Activated CD8-positive, alpha-beta memory T cell treated with anti-CD3 and anti-CD28 coated beads, Interleukin-2, amount 50 U/mL, for 24 hours (primary cell): ENCODE results near the gene ATP6V1F.
"Not testable (repeated sequence)": the region's sequence is repeated elsewhere in the genome, so short reads cannot be mapped to it uniquely, and the experiment has no call there.

Source experiments
- DNase-seq: peaks from one replicate; pipeline ENCODE4 v3.0.0-alpha.2; 2020; ENCODE audit errors: extremely low read depth

The ATP6V1F gene

DNA sequence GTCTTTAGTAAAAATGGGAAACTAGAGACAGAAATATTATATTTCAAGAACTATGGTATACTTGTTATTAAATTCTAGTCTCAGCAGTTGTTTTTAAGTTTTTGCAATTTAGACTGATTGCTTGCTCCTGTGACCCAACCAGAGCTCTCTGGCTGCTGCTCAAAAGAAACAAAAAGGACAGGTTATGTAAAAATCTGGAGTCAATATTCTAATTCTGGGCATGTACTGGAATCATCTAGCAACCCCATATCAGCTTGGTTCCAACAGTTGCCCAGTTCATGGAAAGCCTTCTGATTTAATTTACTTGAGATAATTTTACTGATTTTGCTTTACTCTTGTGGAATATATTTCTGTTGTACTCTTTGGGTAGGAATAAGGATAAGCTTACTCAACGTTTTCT lies 37.6 kb downstream of the ATP6V1F start:
- DNase-seq = no peak

DNA sequence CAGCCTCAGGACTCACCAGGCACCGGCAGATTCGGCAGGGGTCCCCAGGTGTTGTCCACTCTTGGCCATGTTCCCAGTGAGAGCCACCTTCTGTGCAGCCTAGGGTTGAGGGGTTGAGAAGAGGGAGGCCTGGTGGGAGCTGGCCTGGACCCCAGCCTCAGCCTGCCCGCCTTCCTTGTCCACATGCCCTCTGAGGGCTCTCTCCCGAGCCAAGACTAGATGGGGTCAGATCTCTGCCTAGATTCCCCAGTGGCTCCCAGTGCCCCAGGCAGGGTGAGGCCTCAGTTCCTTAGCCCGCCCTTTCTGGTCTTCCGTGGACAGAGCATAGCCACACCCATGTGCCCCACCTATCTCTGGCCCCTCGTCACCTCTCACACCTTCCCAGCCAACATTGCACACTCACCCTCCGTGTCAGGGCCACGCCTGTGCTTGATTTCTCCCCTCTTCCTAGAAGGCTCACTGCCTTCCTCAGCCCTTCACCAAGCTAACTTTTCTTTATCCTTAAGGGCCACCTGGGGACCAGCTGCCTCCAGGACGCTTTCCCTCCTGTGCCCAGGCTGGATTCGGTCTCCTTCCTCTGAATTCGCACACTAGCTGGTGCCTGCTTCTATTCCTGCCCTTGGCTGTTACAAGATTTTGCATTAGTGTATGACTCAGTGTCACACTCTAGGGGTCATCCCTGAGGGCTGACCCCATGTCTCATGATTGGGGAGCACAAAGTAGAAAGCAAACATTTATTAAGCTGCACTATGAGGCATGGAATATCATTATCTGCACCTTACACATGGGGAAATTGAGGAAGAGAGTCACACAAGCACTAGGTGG lies 40.3 kb downstream of the ATP6V1F start:
- no peak for DNase-seq

DNA sequence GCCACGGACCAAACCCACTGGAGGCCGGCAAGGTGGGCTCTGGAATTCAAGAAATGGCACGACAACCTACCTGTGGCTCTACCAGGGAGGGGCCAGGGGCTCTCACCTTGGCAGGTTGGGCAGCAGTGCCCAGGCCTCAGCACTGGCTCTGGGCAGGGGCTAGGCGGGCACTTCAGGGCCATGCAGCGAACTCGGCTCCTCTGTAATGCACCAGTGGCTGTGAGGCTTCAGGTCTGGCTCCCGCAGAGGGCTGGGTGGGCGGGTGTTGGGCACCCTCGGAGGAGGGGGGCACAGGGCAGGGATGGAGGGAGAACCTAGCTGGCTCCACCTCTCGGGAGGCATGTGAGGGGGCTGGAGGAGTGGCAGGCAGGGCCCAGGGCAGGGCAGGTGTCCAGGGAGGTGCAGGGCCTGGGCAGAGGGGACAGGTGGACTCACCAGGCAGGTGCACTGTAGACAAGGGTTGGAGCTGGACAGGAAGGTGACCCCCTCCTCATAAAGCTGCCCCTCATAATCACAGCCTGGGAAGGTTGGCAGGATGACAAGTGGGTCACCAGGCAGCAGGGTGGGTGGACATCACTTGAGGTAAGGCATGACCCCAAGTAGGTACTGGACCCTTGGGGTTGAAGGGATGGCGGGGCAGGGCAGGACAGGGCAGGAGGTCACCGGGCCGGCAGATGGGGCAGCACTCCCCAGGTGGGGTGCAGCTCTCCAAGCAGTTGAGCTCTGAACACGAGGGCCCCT lies 41.1 kb downstream of the ATP6V1F start:
- no peak for DNase-seq

DNA sequence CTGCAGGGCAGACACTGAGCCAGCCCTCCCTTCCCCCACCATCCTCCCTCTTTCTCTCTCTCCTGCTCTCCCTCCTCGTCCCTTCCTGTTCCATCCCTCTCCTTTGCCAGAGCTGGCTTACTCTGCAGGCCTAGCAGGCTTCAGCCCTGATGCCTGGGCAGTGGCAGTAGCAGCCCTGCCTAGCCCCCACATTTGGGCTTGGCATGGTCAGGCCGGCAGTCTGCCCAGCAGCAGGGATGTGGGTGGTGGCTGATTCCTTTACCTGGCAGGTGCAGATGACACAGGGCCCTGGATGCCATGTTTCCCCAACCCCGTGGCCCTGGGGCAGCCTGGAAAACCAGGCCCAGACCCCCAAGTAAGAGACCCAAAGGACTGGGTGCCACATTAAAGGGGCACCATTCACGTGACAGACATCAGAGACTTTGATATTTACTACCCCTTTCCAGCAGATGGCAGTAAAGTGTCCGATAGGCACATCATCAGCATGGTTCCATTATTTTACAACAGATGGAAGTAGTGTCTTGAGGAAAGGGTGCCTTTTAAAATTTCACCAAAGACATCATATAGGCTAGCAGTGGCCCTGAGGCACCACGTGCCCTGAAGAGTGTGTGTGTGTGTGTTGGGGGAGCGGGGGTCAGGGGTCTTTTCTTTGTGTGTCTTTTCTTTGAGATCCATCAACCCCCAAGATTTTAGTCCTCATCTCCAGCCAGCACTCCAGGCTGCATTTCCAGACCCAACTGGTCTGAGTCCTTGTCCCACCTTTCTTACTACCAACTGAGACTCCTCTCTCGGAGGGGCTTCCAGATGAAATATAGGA lies 41.9 kb downstream of the ATP6V1F start:
- no peak for DNase-seq

DNA sequence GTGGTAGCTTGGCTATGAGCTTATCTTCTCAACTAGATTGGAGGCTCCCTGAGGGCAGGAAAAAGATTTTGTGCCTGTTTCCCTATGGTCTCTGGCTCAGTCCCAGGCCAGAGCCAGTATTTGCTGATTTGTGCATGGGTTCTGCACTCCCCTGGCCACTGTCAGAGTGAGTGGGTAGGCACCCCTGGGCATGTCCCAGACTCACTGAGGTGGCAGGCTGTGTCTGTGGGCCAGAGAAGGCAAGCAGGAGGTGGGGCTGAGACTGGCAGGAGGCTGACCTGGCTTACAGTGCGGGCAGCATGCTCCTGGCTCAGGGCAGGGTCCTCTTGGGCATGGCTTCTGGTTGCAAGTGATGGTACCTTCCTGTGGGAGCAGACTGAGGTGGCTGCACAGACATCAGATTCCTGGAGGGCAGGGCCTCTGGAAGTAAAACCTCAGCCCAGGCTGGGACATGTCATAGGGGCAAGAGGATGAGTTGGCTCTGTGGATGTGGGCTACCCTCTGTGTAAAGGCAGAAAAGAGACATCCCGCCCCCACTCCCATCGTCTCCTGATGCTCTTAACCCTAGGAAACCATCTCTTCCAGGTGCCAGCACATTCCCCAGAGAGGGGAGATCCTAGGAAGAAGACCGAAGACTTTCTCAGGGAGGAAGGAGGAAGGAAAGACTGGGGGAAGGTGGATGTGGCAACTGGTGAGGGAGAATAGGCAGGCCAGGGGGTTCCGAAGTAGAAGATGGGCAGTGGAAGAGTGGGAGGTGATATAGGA lies 43.5 kb downstream of the ATP6V1F start:
- DNase-seq = no peak

DNA sequence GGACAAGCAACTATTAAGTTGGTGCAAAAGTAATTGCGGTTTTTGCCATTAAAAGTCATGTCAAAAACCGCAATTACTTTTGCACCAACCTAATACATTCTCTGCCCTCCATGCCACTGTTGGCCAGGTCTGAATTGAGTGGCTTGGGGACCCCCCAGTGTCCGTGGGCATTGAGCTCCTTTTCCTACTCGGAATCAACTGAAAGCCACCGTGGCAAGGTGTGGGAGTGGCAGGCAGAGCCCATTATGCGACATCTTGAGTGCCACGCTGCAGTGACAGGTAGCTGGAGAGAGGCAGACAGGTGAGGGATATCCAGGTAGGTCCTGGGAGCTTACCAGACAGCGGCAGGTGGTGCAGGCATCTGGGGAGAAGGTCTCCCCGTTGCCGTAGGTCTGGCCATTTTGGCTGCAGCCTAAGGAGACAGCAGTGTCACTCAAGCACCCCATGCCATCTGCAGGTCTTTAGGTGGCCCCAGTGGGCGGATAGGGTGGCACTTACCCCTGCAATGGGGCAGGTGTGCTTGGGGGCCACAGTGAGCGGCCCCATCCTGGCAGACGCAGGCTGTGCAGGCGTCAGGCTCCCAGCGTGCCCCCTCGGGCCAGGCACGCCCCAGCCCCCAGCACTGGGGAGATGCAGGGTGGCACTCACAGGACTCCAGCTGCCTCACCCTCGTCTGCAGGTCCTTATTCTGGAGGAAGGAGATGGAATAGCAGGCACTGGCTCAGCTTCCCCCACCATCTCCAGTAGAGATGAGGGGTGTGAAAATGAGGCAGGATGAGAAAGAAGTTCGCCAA lies 44.3 kb downstream of the ATP6V1F start:
- DNase-seq = no peak

DNA sequence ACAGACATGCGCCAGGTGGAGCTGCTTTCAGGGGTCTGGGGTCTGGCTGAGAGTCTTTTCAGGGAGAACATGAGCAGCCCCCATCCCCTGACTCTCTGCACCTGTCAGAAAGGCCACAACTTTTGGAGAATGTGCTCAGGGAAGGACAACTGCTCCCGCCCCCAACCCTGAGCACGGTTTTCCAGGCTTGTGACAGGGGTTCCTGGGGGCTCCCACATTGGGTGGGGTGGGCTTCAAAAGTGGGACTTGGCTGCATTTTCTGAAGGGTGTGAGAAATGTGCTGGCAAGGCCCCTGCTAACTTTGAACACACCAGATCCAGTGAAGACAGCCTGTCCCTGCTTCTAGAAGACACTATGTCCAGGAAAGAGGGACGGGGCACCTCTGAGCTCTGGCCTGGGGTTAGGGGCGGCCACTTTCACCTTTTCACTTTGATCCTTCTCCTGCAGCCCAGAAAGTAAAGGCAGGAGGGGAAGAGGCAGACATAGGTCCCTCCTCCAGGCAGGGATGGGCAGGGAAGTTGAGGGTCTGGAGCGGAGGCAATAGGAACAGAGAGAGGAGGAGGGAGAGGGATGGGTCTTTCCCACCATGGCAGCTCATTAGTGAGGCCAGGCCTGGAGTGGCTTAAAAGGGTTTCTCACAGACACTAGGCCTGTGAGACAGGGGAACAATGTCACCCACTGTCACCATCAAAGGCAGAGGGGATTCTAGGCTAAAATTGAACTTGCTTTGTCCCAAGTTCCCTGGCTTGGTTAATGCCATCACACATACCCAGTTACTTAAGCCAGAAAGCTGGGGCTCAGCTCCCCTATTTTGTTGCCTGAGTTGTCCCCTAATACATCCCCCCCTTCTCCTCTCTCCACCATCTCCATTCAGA lies 46.3 kb downstream of the ATP6V1F start:
- DNase-seq = no peak

DNA sequence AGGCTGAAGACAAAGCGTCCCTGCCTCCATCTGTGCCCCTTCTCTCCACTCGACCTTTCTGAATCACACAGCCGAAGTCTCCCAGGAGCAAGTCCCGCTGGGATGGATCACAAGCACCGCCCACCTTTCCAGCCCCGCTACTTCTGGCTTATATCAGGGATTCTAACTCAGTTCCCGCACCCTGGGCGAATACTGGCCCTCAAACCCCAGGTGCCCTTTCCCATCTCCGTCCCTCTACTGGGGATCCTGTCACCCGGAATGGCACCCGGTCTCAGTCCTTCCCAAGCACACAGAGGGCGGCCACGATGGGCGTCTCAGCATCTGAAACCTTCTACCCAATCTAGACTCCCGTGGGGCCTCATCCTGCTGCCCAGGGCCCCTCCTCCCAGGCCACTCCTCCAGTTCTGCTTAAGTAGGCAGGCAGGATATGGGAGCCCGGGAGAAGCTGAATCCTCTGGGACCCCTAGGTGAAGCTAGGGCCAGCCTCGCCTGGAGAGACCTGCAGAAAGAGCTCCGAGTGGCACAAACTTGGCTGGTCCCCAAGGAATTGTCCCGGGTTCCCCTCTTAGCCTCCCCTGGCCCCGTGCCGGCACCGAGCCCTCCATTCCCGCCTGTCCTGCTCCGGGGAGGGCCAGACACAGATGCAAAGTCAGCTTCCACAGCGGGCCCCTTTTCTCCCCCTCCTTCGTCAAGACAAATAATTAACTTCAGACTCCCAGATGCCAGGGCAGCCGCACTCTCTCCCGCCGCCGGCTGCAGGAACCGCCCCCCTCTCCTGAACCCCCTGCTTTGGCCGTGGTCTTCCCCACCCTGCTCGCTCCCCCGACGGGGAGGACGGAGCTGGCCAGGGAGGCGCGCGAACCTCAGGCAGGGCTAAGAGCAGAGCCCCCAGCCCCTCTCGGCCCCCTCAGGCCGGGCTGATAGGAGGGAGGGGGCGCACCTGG lies 47.2 kb downstream of the ATP6V1F start:
- DNase-seq = no peak

DNA sequence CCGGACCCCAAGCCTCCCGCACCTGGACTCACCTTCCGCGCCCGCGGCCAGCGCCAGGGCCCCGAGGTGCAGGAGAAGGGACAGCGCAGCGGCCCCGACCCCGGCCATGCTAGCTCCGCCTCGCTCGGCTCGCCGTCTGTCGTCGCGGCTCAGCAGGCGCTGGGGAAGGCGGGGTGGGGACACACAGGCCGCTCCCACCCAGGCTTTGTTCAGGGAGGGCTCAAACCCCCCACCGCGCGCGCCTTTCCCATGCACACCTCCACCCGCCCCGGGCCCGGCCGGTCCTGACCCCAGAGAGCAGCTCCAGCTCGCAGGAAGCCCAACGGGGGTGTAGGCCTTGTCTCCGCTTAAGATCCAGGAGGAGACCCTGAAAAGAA lies 47.9 kb downstream of the ATP6V1F start, which contains the start of gene KCP:
TSS of gene KCP (minus strand) at position 141 of the 377 bp plus-strand sequence. CDS start at position 108, 33 bp downstream.
- DNase-seq = no peak

DNA sequence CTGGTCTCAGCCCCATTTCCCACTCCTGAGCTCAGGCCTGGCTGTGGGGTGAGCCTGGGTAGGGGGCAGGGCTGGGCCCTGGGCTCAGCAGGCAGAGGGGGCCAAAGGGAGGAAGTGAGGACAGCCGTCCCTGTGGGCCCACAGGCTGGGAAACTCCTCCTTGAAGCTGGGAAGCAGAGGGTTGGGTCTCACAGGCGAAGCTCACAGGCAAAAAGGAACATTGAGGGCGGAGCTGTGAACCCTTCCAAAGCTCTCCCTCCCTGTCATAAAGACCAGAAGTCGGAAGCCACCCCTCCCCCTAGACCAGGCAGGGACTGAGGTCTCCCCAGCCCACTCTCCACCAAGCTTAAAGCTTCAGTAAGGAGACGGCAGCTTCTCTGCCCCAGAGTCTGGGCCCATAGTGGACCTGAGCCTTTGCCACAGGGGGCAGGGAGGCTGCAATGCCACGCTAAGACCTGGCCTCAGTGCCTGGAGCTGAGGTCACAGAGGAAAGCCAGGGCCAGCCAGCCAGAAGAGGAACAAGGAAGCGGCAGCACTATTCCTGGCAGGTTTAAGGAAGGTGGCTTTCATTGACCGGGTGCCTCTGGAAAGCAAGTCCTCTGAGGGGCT lies 48.9 kb downstream of the ATP6V1F start:
- DNase-seq = no peak

DNA sequence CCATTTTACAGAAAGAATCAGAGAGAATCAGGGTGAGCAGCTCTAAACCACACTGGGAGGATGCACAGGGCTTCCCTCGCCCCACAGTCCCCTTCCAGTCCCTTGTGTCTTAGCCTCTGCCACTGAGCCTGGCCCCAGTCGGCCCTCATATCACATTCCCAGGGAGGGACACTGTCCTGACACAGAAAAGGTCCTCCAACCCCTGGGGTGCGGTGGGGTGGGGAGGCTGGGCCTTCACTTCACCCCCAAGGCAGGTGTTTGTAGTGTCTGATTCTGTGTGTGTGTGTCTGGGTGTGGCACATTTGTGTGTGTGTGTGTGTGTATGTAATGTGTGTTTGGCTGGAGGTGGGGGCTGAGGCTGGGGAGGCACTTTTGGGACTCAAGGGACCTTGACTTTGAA lies 49.6 kb downstream of the ATP6V1F start:
- no peak for DNase-seq

DNA sequence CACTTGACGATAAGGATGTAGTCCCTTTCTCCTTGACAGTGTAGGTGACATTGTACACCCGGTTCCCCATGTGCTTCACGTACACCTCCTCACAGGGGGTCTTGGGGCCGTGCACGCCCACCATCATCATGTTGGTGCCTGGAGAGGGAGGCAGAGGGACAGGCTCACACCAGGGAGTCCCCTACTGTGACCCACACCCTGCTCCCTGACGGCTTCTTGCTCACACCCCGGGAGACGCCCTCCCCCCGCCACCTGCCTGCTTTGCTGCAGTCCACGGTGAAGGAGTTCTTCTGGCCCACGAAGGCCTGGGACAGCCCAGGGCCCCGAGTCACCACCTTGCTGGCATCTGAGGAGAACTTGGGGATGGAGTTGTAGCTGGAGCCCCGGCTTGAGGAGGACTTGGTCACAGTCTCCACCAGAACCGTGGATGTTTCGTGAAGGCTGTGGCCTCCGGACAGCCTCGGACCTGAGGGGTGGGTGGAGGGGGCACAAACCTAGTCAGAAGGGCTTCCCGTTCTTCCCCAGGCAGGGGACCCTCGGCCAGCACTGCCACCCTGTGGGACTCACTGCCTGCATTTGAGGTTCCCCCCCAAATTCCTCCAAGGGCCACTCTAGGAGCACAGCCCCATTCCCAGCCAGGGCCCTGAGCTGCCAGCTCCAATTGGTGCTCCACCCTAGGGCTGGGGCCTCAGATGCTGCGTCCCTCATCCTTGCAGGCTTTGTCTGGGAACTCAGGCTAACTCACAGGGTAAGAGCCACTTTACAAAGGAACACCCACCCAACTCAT lies 50.2 kb downstream of the ATP6V1F start:
- DNase-seq = not testable (repeated sequence)

DNA sequence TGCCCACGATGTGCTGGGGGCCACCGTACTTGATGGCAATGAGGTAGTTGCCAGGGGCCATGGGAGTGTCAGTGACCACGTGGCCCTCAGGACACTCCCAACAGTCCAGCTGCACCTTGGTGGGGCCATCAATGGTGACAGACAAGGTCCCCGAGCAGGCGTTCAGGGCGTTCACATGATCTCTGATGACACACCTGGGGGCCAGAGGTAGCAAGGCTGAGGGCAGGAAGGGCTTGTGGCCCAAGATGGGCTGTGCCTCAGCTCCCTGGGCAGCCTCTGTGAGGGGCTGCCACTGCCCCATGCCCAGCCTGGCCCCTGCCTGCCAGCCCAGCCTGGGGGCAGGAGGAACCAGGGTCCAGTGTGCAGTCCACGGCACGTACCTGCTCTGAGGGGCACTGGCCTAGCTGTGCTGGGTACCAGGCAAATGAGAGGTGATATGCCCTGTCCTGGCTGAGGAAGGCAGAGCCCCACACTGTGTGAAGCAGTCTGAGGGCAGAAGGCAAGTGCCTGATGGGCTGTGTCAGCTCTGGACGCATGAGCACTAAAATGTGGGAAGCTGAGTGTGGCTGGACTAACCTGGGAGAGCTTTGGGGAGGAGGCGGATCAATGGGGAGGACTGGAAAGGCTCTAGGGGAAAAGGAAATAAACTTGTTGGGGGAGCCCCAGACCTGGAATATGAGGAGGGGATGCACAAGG lies 51.4 kb downstream of the ATP6V1F start:
- DNase-seq = no peak

DNA sequence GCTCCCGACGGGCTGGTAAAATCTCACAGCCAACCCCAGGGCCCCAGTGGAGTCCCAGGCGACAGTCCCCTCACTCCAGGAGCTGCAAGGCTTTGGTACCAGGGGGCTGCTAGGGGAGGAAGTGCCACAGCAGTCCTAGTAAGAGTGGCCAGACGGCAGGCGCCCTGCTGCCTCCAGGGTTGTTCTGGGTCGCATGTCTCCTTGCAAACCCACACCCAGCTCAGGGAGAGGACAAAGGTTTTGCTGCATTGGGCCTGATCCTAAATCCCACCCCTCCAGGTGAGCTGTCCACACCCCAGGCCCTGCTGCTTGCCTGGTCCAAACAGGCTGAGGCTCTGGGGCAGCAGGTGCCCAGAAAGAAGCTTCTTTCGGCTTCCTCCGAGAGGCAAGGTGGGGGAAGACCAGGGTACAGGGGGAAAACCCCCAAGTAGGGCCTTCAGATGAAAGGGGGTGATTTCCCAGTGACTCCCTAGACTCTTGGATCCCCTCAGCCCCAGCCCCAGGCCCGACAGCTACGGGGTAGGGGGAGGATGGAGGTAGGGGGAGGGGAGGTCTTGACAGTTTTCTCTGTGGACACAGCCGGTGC lies 52.0 kb downstream of the ATP6V1F start:
- DNase-seq = no peak

DNA sequence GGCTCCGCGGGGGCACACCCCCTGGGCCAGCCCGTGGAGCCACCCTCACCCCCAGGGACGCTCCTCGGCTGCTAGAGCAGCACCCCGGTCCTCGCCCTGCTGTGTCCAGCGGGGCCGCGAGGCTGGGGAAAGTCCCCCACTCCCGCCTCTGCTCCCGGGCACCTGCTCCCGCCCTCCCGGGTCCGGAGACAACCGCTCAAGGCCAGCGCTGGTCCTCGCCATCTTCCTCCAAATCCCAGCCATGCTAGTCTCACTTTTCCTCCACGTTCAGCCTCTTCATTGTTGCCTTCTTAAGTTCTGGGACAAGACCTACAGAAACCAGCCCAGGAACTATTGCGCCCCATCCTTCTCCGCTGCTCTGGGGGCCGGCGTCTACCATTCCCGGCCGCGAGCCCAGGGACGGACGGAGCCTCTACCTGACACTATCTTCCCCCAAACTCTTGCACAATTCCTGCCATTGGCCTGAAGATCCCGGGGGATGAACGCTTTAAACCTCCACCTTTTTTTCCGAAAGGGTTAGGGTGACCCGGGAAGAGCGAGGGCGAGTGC lies 52.7 kb downstream of the ATP6V1F start:
- DNase-seq = no peak
